ENCODE measurements around the gene SMAD2. TPM values are rescaled to one million over a fixed set of nuclear protein-coding genes. Genes with fewer than 3 reads are reported as not detected.

SMAD2 gene
- polyA plus RNA-seq, 1 donor (not counting 4 experiments of a cell fraction or from before 2014, with no cell fraction given) = 87.1 TPM

- Histone ChIP-seq H3K4me3 (ENCODE audit: control insufficient read depth in 2 of 3, extremely low read depth in 1 of 3, insufficient read depth in 2 of 3, low read depth in 1 of 3, low read length in 3 of 3) (no peak overlapping the region), H3K27ac (ENCODE audit: control insufficient read depth, insufficient read depth, low read length) (no peak overlapping the region), H3K9me3 (ENCODE audit: control insufficient read depth, low read depth, low read length) (no peaks in the 10 kb centered on the region), H3K4me2 (ENCODE audit: control insufficient read depth, extremely low read depth, insufficient read depth, low read depth, low read length) (no peak overlapping the region), H3K36me3 (ENCODE audit: control insufficient read depth in 2 of 2, extremely low read depth in 1 of 2, insufficient read depth in 2 of 2, low read length in 2 of 2) (no peaks in the 10 kb centered on the region), H2AFZ (ENCODE audit: control insufficient read depth, low read length) (no peak overlapping the region), H3K9me1 (ENCODE audit: control insufficient read depth, extremely low read depth, insufficient read depth, low read length) (peaks cover 2% of the 10 kb centered on the region), H3K27me3 (ENCODE audit: control insufficient read depth, extremely low read depth, insufficient read depth, low read length) (peaks cover 21% of the 10 kb centered on the region), H3K9ac (ENCODE audit: control insufficient read depth, extremely low read depth, insufficient read depth, low read length) (no peak overlapping the region), H3K4me1 (ENCODE audit: control insufficient read depth, extremely low read depth, insufficient read depth, low read length) (peaks cover 3% of the 10 kb centered on the region), H4K20me1 (ENCODE audit: control insufficient read depth, extremely low read depth, insufficient read depth, low read length) (no peaks in the 10 kb centered on the region), H3K79me2 (ENCODE audit: control insufficient read depth, insufficient read depth, low read length) (no peaks in the 10 kb centered on the region)
- FAIRE-seq (no peak), DNase-seq (ENCODE audit: low read depth, low spot score) (no peak)
- dilution Hi-C loops (cut with MboI; ENCODE audit: extremely low pct_ligation_motif_present, low sequenced_read_pairs) = no loop called here
- TF ChIP-seq EZH2 (IDR thresholded peaks at IDR 0.05; ENCODE audit: low read length) (no peak), CTCF (optimal IDR thresholded peaks at IDR 0.05 in 1 of 3, IDR thresholded peaks at IDR 0.05 in 1 of 3, conservative IDR thresholded peaks at IDR 0.05 in 1 of 3; ENCODE audit: extremely low read depth in 1 of 3, insufficient read depth in 2 of 3, low read length in 3 of 3) (no peak)
Measured at GRCh38 chr18:47799376-47799775, 131.1 kb downstream of the SMAD2 start.

DNA sequence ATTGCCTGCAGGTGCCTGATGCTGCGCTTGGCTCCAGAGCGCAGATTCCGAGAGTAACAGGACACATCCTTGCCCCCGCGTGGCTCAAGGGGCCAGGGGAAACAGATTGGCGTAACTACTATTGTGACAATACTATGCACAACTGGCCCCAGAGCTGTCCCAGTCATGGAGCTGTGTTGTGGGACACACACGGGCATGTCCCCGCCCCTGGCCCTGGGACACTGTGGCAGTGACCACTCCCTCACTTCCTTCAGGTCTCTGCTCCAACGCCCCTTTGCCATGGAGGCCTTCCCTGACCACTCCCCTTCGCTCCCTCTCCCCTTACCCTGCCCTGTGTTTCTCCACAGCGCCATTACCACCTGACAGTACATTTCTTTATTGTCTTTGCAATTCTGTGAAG lies 132.1 kb downstream of the SMAD2 start:
- Histone ChIP-seq H3K9me3 (ENCODE audit: control insufficient read depth, low read depth, low read length) (no peaks in the 10 kb centered on the region), H3K4me2 (ENCODE audit: control insufficient read depth, extremely low read depth, insufficient read depth, low read depth, low read length) (no peak overlapping the region), H3K27me3 (ENCODE audit: control insufficient read depth, extremely low read depth, insufficient read depth, low read length) (peaks cover 27% of the 10 kb centered on the region), H3K4me1 (ENCODE audit: control insufficient read depth, extremely low read depth, insufficient read depth, low read length) (peaks cover 3% of the 10 kb centered on the region), H3K36me3 (ENCODE audit: control insufficient read depth in 2 of 2, extremely low read depth in 1 of 2, insufficient read depth in 2 of 2, low read length in 2 of 2) (no peaks in the 10 kb centered on the region), H3K9me1 (ENCODE audit: control insufficient read depth, extremely low read depth, insufficient read depth, low read length) (peaks cover 2% of the 10 kb centered on the region), H3K27ac (ENCODE audit: control insufficient read depth, insufficient read depth, low read length) (no peak overlapping the region), H3K4me3 (ENCODE audit: control insufficient read depth in 2 of 3, extremely low read depth in 1 of 3, insufficient read depth in 2 of 3, low read depth in 1 of 3, low read length in 3 of 3) (no peak overlapping the region), H4K20me1 (ENCODE audit: control insufficient read depth, extremely low read depth, insufficient read depth, low read length) (no peaks in the 10 kb centered on the region), H2AFZ (ENCODE audit: control insufficient read depth, low read length) (no peak overlapping the region), H3K79me2 (ENCODE audit: control insufficient read depth, insufficient read depth, low read length) (no peaks in the 10 kb centered on the region), H3K9ac (ENCODE audit: control insufficient read depth, extremely low read depth, insufficient read depth, low read length) (no peak overlapping the region)
- TF ChIP-seq EZH2 (IDR thresholded peaks at IDR 0.05; ENCODE audit: low read length) = no peak
- no peak for TF ChIP-seq CTCF (optimal IDR thresholded peaks at IDR 0.05 in 1 of 3, IDR thresholded peaks at IDR 0.05 in 1 of 3, conservative IDR thresholded peaks at IDR 0.05 in 1 of 3; ENCODE audit: extremely low read depth in 1 of 3, insufficient read depth in 2 of 3, low read length in 3 of 3)
- dilution Hi-C loops (cut with MboI; ENCODE audit: extremely low pct_ligation_motif_present, low sequenced_read_pairs) = no loop called here
- no peak for DNase-seq (ENCODE audit: low read depth, low spot score)
- FAIRE-seq = no peak
